GM13977 (cell line): Measurements from ENCODE around the gene TREM1.

Experiments used
- DNase-seq: peaks from one replicate; pipeline ENCODE4 v3.0.0; 2012; ENCODE audit warnings: low spot score
- in situ Hi-C: fragments of 300-500 bp; cut with MboI; formaldehyde crosslinking; loops from one replicate; pipeline ENCODE4 v1.12.0; 2022; ENCODE audit warnings: low sequenced_read_pairs, low pct_unique_long_range_greater_than_20kb, mixed read lengths, inconsistent platforms; ENCODE audit not compliant: unreplicated experiment
- TF ChIP-seq, protein P1 (sequence below): IDR thresholded peaks from 2 replicates; pipeline ENCODE4 v1.5.1; 2012; ENCODE audit warnings: mild to moderate bottlenecking, control low read depth; ENCODE audit not compliant: insufficient read depth; ENCODE audit errors: extremely low read depth, missing control alignments

TREM1 gene

DNA sequence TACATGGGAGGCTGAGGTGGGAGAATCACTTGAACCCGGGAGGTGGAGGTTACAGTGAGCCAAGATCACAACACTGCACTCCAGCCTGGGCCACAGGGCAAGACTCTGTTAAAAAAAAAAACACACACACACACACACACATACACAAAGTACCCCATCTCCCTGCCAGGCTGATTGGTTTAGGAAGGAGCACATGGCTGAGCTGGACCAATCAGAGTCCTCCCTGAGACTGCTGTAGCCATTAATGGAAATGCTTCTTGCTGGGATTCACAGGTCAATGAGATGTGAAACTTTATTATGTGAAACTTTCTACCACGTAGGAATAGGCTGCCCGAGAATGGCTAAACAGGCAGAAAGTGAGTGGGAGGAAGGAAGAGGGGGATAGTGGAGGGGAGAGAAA is 2.9 kb downstream of the TREM1 start:
- TF ChIP-seq, protein P1, sequence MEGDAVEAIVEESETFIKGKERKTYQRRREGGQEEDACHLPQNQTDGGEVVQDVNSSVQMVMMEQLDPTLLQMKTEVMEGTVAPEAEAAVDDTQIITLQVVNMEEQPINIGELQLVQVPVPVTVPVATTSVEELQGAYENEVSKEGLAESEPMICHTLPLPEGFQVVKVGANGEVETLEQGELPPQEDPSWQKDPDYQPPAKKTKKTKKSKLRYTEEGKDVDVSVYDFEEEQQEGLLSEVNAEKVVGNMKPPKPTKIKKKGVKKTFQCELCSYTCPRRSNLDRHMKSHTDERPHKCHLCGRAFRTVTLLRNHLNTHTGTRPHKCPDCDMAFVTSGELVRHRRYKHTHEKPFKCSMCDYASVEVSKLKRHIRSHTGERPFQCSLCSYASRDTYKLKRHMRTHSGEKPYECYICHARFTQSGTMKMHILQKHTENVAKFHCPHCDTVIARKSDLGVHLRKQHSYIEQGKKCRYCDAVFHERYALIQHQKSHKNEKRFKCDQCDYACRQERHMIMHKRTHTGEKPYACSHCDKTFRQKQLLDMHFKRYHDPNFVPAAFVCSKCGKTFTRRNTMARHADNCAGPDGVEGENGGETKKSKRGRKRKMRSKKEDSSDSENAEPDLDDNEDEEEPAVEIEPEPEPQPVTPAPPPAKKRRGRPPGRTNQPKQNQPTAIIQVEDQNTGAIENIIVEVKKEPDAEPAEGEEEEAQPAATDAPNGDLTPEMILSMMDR: no peak
- no peak for DNase-seq
- in situ Hi-C loops: no loop called here

DNA sequence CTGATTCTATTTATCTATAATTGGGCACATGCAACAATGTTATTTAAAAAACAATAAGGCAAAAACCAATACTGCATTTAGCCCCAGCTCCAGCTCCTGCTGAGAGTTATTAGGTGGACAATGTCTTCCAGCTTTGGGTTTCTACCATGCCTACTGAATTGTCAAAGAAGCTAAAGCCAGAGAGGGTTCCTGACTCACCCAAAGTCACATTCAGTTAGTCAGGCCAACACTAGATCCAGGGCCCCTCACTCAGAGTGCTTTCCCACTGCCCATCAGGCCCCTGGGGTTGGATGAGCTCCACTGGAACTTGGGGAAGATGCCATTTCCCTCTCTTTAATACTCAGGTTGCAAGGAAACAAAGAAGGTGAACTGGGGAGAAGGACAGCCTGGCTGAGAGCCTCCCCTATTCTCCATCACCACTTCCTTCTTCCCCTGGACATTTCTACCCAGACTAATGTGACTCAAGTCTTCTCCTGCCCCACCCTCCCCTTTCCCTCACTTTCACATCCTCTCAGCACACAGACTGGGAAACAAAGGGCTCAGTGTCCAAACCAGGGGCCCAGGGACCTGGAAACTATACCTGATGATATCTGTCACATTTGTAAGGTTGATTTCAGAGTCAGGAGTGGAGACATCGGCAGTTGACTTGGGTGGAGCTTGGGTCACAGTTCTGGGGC is 6.0 kb downstream of the TREM1 start:
- TF ChIP-seq, protein P1: no peak
- DNase-seq: no peak
- in situ Hi-C loops: no loop called here

DNA sequence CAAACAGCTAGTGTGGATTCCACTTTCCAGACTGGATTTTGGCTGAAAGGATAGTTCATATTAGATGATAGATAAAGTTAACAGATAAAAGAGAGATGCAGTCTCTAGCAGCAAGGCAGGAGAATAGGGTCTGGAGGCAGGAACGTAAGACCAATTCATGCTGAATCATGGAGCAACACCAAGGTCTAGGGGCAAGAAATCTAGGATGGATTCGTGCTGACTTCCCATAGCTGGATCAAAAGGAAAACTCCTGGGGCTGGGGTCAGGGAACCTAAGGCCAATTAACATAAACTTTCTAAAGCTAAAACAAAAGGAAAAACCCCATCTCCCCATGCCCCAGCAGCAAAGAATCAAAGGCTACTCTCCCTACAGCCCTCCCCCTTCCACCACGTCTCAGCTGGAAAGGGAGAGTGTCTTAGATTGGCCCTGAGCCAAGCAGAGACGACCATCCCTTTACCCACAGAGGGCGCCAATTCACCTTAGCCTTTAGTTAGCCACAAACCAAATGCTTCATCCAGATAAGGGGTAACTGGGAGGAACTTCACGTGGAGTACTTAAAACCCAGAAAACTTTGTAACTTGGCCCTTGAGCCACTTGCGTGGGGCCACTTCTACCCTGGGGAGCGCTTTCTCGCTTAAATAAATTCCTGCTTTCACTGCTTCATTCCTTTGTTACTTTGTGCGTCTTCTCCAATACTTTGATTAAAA is 7.6 kb downstream of the TREM1 start:
- in situ Hi-C loops: no loop called here
- TF ChIP-seq, protein P1: peak; percentile 65
- DNase-seq: peak; percentile 56

DNA sequence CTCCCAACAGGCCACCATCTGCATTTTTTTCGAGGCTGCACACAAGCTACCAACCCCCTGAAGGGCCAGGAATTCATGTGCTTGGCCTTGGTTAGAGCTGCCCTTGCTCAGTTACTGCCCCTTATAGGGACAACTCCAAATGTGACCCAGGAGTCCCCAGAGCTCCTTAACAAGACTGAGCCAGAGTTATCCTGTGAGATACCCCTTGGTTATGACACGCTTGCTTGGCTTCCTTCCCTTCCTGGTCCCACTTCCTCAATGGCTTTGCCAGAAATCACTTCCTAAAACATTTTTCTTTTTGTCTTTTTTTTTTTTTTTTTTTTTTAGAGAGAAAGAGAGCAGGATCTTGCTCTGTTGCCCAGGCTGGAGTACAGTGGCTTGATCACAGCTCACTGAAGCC is 8.9 kb downstream of the TREM1 start:
- DNase-seq: no peak
- in situ Hi-C loops: no loop called here
- TF ChIP-seq, protein P1: no peak

DNA sequence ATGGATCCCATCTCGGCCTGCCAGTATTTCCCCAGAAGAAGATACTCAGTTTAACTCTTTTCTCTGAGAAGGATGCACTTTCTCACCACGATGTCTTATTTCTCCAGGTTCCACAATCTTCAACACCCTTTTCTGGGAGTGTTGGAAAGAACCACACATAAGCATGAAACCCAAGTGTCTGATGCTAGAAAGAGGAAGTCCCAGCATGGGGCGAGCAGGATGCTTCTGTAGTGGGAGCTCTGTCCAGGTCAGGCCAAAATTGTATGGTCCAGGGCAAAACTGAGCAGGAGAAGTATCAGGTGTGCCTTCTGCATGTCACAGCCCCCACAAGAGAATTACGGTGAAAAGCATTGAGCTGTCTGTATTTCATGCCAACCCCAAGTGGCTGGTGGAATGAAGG is 11.0 kb downstream of the TREM1 start:
- in situ Hi-C loops: no loop called here
- DNase-seq: no peak
- TF ChIP-seq, protein P1: no peak

DNA sequence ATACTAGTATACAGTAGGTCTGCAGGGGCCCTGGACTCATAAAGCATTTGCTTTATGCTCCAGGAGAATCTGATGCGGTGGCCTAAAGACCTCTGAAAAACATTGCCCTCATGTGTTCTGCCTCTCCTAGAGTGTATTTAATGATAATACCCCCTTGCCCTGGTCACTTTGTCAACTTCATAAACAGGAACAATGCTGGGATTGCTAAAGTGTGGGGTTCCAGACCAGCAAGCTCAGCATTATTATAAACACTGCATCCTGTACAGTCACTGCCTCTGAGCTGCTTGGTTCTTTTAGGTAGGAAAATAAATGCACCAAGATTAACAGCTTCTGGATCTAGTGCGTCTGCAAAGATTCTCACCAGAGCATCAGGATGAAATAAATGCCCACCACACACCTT is 12.2 kb downstream of the TREM1 start:
- in situ Hi-C loops: no loop called here
- DNase-seq: no peak
- TF ChIP-seq, protein P1: no peak
